Choroid plexus epithelial cell (primary cell): ENCODE measurements around the gene LGI2.

Experiments used
- DNase-seq: peaks from one replicate; pipeline ENCODE4 v3.0.0-alpha.2; 2010; ENCODE audit warnings: low read depth
- H3K4me3 ChIP-seq: 2 replicates; pipeline ENCODE4 v1.5.1; 2011; ENCODE audit warnings: low read depth, mild to moderate bottlenecking, control low read depth, low read length, moderate library complexity
- CTCF ChIP-seq: conservative IDR thresholded peaks from 2 replicates; pipeline ENCODE4 v1.5.1; 2011; ENCODE audit warnings: low read depth, mild to moderate bottlenecking, control low read depth, inconsistent platforms, low read length, moderate library complexity

LGI2 gene

GRCh38 chr4:24968992-24969391 is 61.8 kb downstream of the LGI2 start:
- TF ChIP-seq CTCF: no peak

GRCh38 chr4:24968278-24968677 is 62.5 kb downstream of the LGI2 start:
- H3K4me3 ChIP-seq: no peak overlapping the region
- no peak for DNase-seq
- no peak for TF ChIP-seq CTCF

More at GRCh38 chr4:24968992-24969391, 61.8 kb downstream of the LGI2 start:
- no peak overlapping the region for H3K4me3 ChIP-seq
- no peak for DNase-seq

GRCh38 chr4:24967346-24967745 is 63.4 kb downstream of the LGI2 start:
- no peak for TF ChIP-seq CTCF
- no peak overlapping the region for H3K4me3 ChIP-seq
- no peak for DNase-seq

- DNase-seq: no peak
- no peak overlapping the region for H3K4me3 ChIP-seq
- TF ChIP-seq CTCF: no peak
These were observed 64.7 kb downstream of the LGI2 start for GRCh38 chr4:24966076-24966475.

- TF ChIP-seq CTCF: no peak
- no peak for DNase-seq
- no peak overlapping the region for H3K4me3 ChIP-seq
These were observed 65.1 kb downstream of the LGI2 start for GRCh38 chr4:24965627-24966026.

- no peak overlapping the region for H3K4me3 ChIP-seq
- TF ChIP-seq CTCF: no peak
- no peak for DNase-seq
These were observed 67.5 kb downstream of the LGI2 start for GRCh38 chr4:24963277-24963676.

- DNase-seq: no peak
- no peak for TF ChIP-seq CTCF
- H3K4me3 ChIP-seq: no peak overlapping the region
These were observed 72.9 kb downstream of the LGI2 start for GRCh38 chr4:24957886-24958285.
